Upper lobe of left lung (tissue), 6 donors: Measurements from ENCODE around the gene DEGS1. TPM values are rescaled to one million over a fixed set of nuclear protein-coding genes. Genes with fewer than 3 reads are reported as not detected.

Experiments used
- ATAC-seq, 2 donors: fragments of 200-7000 bp; cut with Tn5 transposase; one replicate each; pipeline ENCODE4 v1.9.1; 2022; ENCODE audit warnings: mild to moderate bottlenecking in 2 of 2, moderate library complexity in 2 of 2; ENCODE audit not compliant: low FRiP score in 2 of 2
- DNase-seq, 2 donors: peaks; one replicate each; pipeline ENCODE4 v3.0.0-alpha.2; 2019 to 2020
- H3K27ac ChIP-seq, 4 donors: fragments of 200-600 bp; sonication (generic); one replicate each; pipeline ENCODE4 v1.5.1; 2016 to 2019
- H3K27me3 ChIP-seq, 4 donors: fragments of 200-600 bp; sonication (generic); one replicate each; pipeline ENCODE4 v1.5.1; 2017 to 2019
- H3K36me3 ChIP-seq, 4 donors: fragments of 200-600 bp; sonication (generic); one replicate each; pipeline ENCODE4 v1.5.1; 2016 to 2019
- H3K4me1 ChIP-seq, 4 donors: fragments of 200-600 bp; sonication (generic); one replicate each; pipeline ENCODE4 v1.5.1; 2018 to 2019
- H3K4me3 ChIP-seq, 4 donors: fragments of 200-600 bp; sonication (generic); one replicate each; pipeline ENCODE4 v1.5.1; 2017 to 2019; ENCODE audit warnings: mild to moderate bottlenecking in 2 of 4, moderate library complexity in 1 of 4
- H3K9me3 ChIP-seq, 4 donors: fragments of 200-600 bp; sonication (generic); one replicate each; pipeline ENCODE4 v1.5.1; 2018 to 2019
- EP300 ChIP-seq, 4 donors: sonication (generic); formaldehyde crosslinking; IDR thresholded peaks; one replicate each; pipeline ENCODE4 v1.5.1; 2017; ENCODE audit warnings: antibody characterized with exemption in 4 of 4, control low read depth in 2 of 4
- POLR2A ChIP-seq, 4 donors: fragments of 450-650 bp; IDR thresholded peaks; one replicate each; pipeline ENCODE4 v1.5.1; 2016 to 2017; ENCODE audit warnings: antibody characterized with exemption in 4 of 4, mild to moderate bottlenecking in 2 of 4
- POLR2AphosphoS5 ChIP-seq, 2 donors: sonication (generic); formaldehyde crosslinking; IDR thresholded peaks; one replicate each; pipeline ENCODE4 v1.5.1; 2017; ENCODE audit warnings: antibody characterized with exemption in 2 of 2
- WGBS, 2 donors: methylation state at CpG; one replicate each; pipeline ENCODE4 v1.1.5; 2017 to 2018; 5-methylcytosine and 5-hydroxymethylcytosine counted together
- total RNA-seq, 6 donors: library from RNA; depleted of rRNA in 4 of 6; stranded (reverse); fragments of >200 nt in 4 of 6; gene quantifications; one replicate each; pipeline versions ENCODE4 v1.1.0 to v1.2.1, GENCODE V29; 2016 to 2021
- TF ChIP-seq, protein P1 (sequence below), 6 experiments: fragments of 450-650 bp in 4 of 6; fragments of 200-600 bp in 2 of 6; sonication (generic) in 2 of 6; IDR thresholded peaks; one replicate each; pipeline ENCODE4 v1.5.1; 2016 to 2019; ENCODE audit warnings: antibody characterized with exemption in 6 of 6
- donor health status: DM: no; HTN: no; CAD: no; lungs with moderate emphysema.
- donor health status: DM: no; HTN: yes; CAD: no; lungs with severe emphysema.

The DEGS1 gene
- total RNA-seq, 6 donors from 2014 or later, result 24.3 to 79.2 (median 67.4) TPM

DNA sequence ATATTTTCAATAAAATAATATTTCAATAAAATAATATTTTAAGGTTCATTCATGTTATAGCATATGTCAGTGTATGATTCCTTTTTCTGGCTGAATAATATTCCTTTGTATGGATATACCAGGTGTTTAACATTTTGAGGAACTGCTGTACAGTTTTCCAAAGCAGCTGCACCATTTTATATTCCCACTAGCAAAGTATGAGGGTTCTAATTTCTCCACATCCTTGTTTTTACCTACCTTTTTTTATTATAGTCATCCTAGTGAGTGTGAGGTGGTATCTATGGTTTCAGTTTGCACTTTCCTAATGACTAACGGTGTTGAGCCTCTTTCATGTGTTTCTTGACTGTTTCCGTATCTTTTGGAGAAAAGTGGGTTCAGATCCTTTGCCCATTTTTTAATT lies 5.2 kb downstream of the DEGS1 start:
- Histone ChIP-seq H3K27ac (no peak overlapping the region), H3K36me3 (peaks cover 5 to 41% (median 13%) of the 10 kb centered on the region in 4 donors), H3K4me3 (no peak overlapping the region), H3K27me3 (no peaks in the 10 kb centered on the region), H3K4me1 (peaks cover 18 to 25% (median 20%) of the 10 kb centered on the region in 4 donors), H3K9me3 (no peaks in the 10 kb centered on the region)
- ATAC-seq (no peak), DNase-seq (no peak)
- 92 to 93% methylated on average over 2 of the region's 2 CpGs for WGBS, 2 donors
- no peak for TF ChIP-seq POLR2AphosphoS5 (IDR thresholded peaks at IDR 0.05)
- TF ChIP-seq, protein P1, sequence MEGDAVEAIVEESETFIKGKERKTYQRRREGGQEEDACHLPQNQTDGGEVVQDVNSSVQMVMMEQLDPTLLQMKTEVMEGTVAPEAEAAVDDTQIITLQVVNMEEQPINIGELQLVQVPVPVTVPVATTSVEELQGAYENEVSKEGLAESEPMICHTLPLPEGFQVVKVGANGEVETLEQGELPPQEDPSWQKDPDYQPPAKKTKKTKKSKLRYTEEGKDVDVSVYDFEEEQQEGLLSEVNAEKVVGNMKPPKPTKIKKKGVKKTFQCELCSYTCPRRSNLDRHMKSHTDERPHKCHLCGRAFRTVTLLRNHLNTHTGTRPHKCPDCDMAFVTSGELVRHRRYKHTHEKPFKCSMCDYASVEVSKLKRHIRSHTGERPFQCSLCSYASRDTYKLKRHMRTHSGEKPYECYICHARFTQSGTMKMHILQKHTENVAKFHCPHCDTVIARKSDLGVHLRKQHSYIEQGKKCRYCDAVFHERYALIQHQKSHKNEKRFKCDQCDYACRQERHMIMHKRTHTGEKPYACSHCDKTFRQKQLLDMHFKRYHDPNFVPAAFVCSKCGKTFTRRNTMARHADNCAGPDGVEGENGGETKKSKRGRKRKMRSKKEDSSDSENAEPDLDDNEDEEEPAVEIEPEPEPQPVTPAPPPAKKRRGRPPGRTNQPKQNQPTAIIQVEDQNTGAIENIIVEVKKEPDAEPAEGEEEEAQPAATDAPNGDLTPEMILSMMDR (IDR thresholded peaks at IDR 0.05), result no peak
- TF ChIP-seq POLR2A (IDR thresholded peaks at IDR 0.05), result no peak
- no peak for TF ChIP-seq EP300 (IDR thresholded peaks at IDR 0.05)

DNA sequence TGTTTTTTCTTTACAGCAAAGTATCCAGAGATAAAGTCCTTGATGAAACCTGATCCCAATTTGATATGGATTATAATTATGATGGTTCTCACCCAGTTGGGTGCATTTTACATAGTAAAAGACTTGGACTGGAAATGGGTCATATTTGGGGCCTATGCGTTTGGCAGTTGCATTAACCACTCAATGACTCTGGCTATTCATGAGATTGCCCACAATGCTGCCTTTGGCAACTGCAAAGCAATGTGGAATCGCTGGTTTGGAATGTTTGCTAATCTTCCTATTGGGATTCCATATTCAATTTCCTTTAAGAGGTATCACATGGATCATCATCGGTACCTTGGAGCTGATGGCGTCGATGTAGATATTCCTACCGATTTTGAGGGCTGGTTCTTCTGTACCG lies 6.5 kb downstream of the DEGS1 start:
- no peak for TF ChIP-seq POLR2AphosphoS5 (IDR thresholded peaks at IDR 0.05)
- no peak for TF ChIP-seq POLR2A (IDR thresholded peaks at IDR 0.05)
- Histone ChIP-seq H3K4me3 (no peak overlapping the region), H3K9me3 (no peaks in the 10 kb centered on the region), H3K27ac (no peak overlapping the region), H3K4me1 (peaks cover 11 to 15% (median 14%) of the 10 kb centered on the region in 4 donors), H3K36me3 (peaks cover 5 to 45% (median 16%) of the 10 kb centered on the region in 4 donors), H3K27me3 (no peaks in the 10 kb centered on the region)
- DNase-seq (no peak), ATAC-seq (no peak)
- 96 to 98% methylated on average over 7 of the region's 7 CpGs for WGBS, 2 donors

DNA sequence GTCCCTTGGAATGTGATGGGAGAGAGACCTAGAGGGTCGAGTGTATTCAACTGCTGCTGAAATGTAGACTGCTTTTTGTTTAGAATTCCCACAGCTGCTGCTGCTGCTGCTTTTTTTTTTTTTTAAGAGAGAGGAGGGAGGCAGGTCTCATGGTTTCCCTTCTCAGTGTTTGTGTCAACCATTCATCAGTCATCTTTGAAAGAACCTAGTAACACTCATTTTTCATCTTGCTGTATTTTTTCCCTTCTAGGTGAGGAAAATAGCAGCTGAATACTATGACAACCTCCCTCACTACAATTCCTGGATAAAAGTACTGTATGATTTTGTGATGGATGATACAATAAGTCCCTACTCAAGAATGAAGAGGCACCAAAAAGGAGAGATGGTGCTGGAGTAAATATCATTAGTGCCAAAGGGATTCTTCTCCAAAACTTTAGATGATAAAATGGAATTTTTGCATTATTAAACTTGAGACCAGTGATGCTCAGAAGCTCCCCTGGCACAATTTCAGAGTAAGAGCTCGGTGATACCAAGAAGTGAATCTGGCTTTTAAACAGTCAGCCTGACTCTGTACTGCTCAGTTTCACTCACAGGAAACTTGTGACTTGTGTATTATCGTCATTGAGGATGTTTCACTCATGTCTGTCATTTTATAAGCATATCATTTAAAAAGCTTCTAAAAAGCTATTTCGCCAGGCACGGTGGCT lies 9.2 kb downstream of the DEGS1 start:
- 76 to 85% methylated on average over 5 of the region's 5 CpGs for WGBS, 2 donors
- H3K27me3 ChIP-seq, result no peaks in the 10 kb centered on the region
- H3K9me3 ChIP-seq, result no peaks in the 10 kb centered on the region
- no peak overlapping the region for H3K4me3 ChIP-seq
- H3K27ac ChIP-seq, result no peak overlapping the region
- TF ChIP-seq, protein P1 (IDR thresholded peaks at IDR 0.05), result no peak
- no peak for TF ChIP-seq EP300 (IDR thresholded peaks at IDR 0.05)
- no peak for TF ChIP-seq POLR2AphosphoS5 (IDR thresholded peaks at IDR 0.05)
- no peak for TF ChIP-seq POLR2A (IDR thresholded peaks at IDR 0.05)
- H3K4me1 ChIP-seq, result peaks cover 0 to 5% (median 0%) of the 10 kb centered on the region in 4 donors
- DNase-seq (no peak), ATAC-seq (no peak)
- H3K36me3 ChIP-seq, result peaks cover 5 to 39% (median 16%) of the 10 kb centered on the region in 4 donors

DNA sequence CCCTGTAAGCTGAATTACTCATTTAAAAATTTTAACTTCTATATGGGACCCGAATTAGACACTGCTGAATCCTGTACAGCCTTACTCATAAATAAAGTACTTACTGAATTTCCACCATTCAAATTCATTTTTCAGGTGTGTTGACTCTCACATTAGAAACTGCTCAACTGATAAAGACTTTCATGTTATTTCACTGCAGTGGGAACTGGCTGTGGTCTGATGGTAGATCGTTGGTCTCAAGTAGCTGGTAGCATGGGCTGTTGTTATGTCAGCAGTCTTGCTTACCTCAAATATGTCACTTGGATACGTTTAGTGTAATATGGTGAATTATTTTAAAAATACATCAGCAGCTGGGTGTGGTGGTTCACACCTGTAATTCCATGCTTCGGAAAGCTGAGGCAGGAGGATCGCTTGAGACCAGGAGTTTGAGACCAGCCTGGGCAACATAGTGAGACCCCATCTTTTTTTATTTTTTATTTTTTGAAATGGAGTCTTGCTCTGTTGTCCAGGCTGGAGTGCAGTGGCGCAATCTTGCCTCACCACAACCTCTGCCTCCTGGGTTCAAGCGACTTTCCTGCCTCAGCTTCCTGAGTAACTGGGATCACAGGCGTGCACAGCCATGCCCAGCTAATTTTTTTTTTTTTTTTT lies 10.4 kb downstream of the DEGS1 start:
- peaks cover 0 to 5% (median 0%) of the 10 kb centered on the region in 4 donors for H3K4me1 ChIP-seq
- WGBS, 2 donors, result 91 to 94% methylated on average over 8 of the region's 8 CpGs
- H3K27me3 ChIP-seq, result no peaks in the 10 kb centered on the region
- peaks cover 5 to 39% (median 16%) of the 10 kb centered on the region in 4 donors for H3K36me3 ChIP-seq
- DNase-seq (no peak), ATAC-seq (no peak)
- H3K4me3 ChIP-seq, result no peak overlapping the region
- no peaks in the 10 kb centered on the region for H3K9me3 ChIP-seq
- no peak overlapping the region for H3K27ac ChIP-seq
- TF ChIP-seq POLR2AphosphoS5 (IDR thresholded peaks at IDR 0.05), result no peak
- TF ChIP-seq, protein P1 (IDR thresholded peaks at IDR 0.05), result no peak
- no peak for TF ChIP-seq EP300 (IDR thresholded peaks at IDR 0.05)
- TF ChIP-seq POLR2A (IDR thresholded peaks at IDR 0.05), result no peak

DNA sequence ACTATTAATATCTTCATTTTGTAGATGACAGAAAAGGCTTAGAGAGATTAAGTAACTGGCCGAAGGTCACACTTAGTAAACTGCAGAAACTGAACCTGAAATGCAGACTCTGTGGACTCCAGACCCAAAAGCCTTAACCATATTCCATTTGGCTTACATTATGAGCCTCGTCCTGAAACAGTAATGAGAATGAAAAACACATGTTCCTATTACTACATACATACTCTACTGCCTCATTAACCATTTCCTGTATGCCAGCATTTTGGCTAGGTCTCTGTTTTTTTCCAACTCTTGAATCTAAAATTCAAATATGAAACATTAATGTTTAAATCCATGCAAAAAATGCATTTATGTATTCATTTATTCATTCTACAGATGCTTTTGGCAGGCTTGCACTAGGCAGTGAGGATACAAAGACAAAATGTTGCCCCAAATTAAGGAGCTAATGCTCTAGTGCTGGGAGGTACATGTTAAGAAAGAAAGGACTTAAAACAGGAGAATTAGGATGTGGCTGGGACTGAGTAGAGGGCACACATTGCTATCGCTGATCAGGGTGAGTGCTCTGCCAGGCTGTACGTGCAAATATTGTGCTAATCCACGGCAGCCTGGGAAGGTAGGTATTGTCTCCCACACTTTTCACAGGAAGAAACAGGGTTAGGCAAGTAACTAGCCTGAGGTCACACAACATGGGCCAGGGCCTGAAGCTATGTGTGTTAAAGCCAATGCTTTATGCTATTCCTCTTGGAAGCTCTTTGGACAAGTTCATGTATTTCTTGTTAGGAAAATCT lies 14.0 kb downstream of the DEGS1 start:
- TF ChIP-seq POLR2A (IDR thresholded peaks at IDR 0.05) (no peak), POLR2AphosphoS5 (IDR thresholded peaks at IDR 0.05) (no peak)
- TF ChIP-seq, protein P1 (IDR thresholded peaks at IDR 0.05), result no peak
- Histone ChIP-seq H3K4me1 (peaks cover 0 to 5% (median 0%) of the 10 kb centered on the region in 4 donors), H3K27me3 (no peaks in the 10 kb centered on the region), H3K9me3 (no peaks in the 10 kb centered on the region), H3K27ac (no peak overlapping the region), H3K4me3 (no peak overlapping the region), H3K36me3 (peaks cover under 1 to 17% (median 12%) of the 10 kb centered on the region in 4 donors)
- no peak for ATAC-seq
- WGBS, 2 donors, result 76 to 78% methylated on average over 5 of the region's 5 CpGs
- DNase-seq, result no peak
